IMR-90 (cell line): ENCODE data around the gene COL4A2. TPM values are rescaled to one million over a fixed set of nuclear protein-coding genes. Genes with fewer than 3 reads are reported as not detected.

Source experiments
- ATAC-seq: fragments of 200-7000 bp; cut with Tn5 transposase; 2 replicates; pipeline ENCODE4 v1.9.1; 2020; ENCODE audit warnings: low read depth, mild to moderate bottlenecking, moderate library complexity
- BruUV-seq: library from RNA; stranded (reverse); fragments of 400-500 nt; replicated peaks from 2 replicates; lab custom pipeline; 2021; lab: Mats Ljungman, UMichigan
- CTCF ChIA-PET: fragments of 300-600 bp; formaldehyde crosslinking; extraction: SDS; loops from one replicate; lab custom pipeline; 2021; ENCODE audit warnings: antibody characterized with exemption; lab: Yijun Ruan, JAX
- POLR2A ChIA-PET: fragments of 300-600 bp; sonication (Branson Sonifier 250); formaldehyde crosslinking; loops from one replicate; lab custom pipeline; 2022; ENCODE audit warnings: antibody characterized with exemption; ENCODE audit not compliant: unreplicated experiment; lab: Charles Lee
- DNase-seq: peaks from one replicate; pipeline ENCODE4 v3.0.0; 2013
- H2AFZ ChIP-seq: replicated peaks from 2 replicates; pipeline ENCODE3; 2013; ENCODE audit warnings: low read length, mild to moderate bottlenecking; ENCODE audit not compliant: poor library complexity
- H2AK5ac ChIP-seq: 2 replicates; pipeline ENCODE4 v1.6.1; 2013; ENCODE audit warnings: low read depth, low read length, inconsistent platforms
- H2AK9ac ChIP-seq: replicated peaks from 2 replicates; pipeline ENCODE3; 2013; ENCODE audit warnings: mild to moderate bottlenecking, low read depth, low read length, moderate library complexity; ENCODE audit not compliant: poor library complexity
- H2BK120ac ChIP-seq: 2 replicates; pipeline ENCODE4 v1.6.1; 2013; ENCODE audit warnings: low read depth, low read length, inconsistent platforms
- H2BK15ac ChIP-seq: 3 replicates; pipeline ENCODE4 v1.6.1; 2013; ENCODE audit warnings: low read depth, low read length, inconsistent platforms
- H2BK20ac ChIP-seq: 2 replicates; pipeline ENCODE4 v1.6.1; 2013; ENCODE audit warnings: low read depth, mild to moderate bottlenecking, inconsistent platforms, low read length, moderate library complexity
- H2BK5ac ChIP-seq: 2 replicates; pipeline ENCODE4 v1.6.1; 2013; ENCODE audit warnings: mild to moderate bottlenecking, low read depth, low read length, inconsistent platforms; ENCODE audit not compliant: poor library complexity, severe bottlenecking
- H3K14ac ChIP-seq: replicated peaks from 2 replicates; pipeline ENCODE4 v1.6.1; 2013; ENCODE audit warnings: low read depth, low read length, inconsistent platforms
- H3K18ac ChIP-seq: 2 replicates; pipeline ENCODE4 v1.6.1; 2013; ENCODE audit warnings: low read depth, low read length, control low read depth
- H3K23ac ChIP-seq: 2 replicates; pipeline ENCODE4 v1.6.1; 2013; ENCODE audit warnings: low read depth, low read length, inconsistent platforms
- H3K27ac ChIP-seq: 2 replicates; pipeline ENCODE4 v1.5.1; 2013; ENCODE audit warnings: mild to moderate bottlenecking, control low read depth, low read length; ENCODE audit not compliant: insufficient read depth
- H3K27me3 ChIP-seq: 2 replicates; pipeline ENCODE4 v1.6.1; 2013; ENCODE audit warnings: low read length; ENCODE audit not compliant: control insufficient read depth, insufficient read depth
- H3K36me3 ChIP-seq: 2 replicates; pipeline ENCODE4 v1.6.1; 2013; ENCODE audit warnings: low read length, mixed read lengths; ENCODE audit not compliant: control insufficient read depth, insufficient read depth
- H3K4ac ChIP-seq: 2 replicates; pipeline ENCODE4 v1.6.1; 2013; ENCODE audit warnings: low read depth, low read length, inconsistent platforms
- H3K4me1 ChIP-seq: 2 replicates; pipeline ENCODE4 v1.6.1; 2013; ENCODE audit warnings: low read length, mixed read lengths; ENCODE audit not compliant: control insufficient read depth, insufficient read depth
- H3K4me2 ChIP-seq: 2 replicates; pipeline ENCODE4 v1.6.1; 2013; ENCODE audit warnings: low read depth, mild to moderate bottlenecking, control low read depth, low read length, moderate library complexity
- H3K4me3 ChIP-seq: 2 replicates; pipeline ENCODE4 v1.5.1; 2013; ENCODE audit warnings: low read depth, mild to moderate bottlenecking, control low read depth, low read length, moderate library complexity; ENCODE audit not compliant: insufficient read depth
- H3K56ac ChIP-seq: 2 replicates; pipeline ENCODE4 v1.6.1; 2013; ENCODE audit warnings: low read length, inconsistent platforms; ENCODE audit not compliant: insufficient read depth; ENCODE audit errors: extremely low read depth
- H3K79me1 ChIP-seq, 2 experiments: 2 replicates each; pipeline ENCODE4 v1.6.1; 2013; ENCODE audit warnings: low read length in 2 of 2, inconsistent platforms in 1 of 2, low read depth in 1 of 2
- H3K9ac ChIP-seq: 2 replicates; pipeline ENCODE4 v1.6.1; 2013; ENCODE audit warnings: low read depth, low read length, control low read depth
- H3K9me1 ChIP-seq: 2 replicates; pipeline ENCODE4 v1.6.1; 2013; ENCODE audit warnings: low read length, inconsistent platforms; ENCODE audit not compliant: insufficient read depth
- H3K9me3 ChIP-seq: 2 replicates; pipeline ENCODE4 v1.6.1; 2013; ENCODE audit warnings: low read length; ENCODE audit not compliant: control insufficient read depth, insufficient read depth
- H4K20me1 ChIP-seq: 2 replicates; pipeline ENCODE4 v1.6.1; 2013; ENCODE audit warnings: low read length, inconsistent platforms; ENCODE audit not compliant: insufficient read depth
- H4K5ac ChIP-seq: 2 replicates; pipeline ENCODE4 v1.6.1; 2013; ENCODE audit warnings: mild to moderate bottlenecking, low read depth, low read length, control low read depth
- H4K8ac ChIP-seq, 2 experiments: 2 replicates each; pipeline ENCODE4 v1.6.1; 2013; ENCODE audit warnings: low read depth in 2 of 2, low read length in 2 of 2, control low read depth in 1 of 2, inconsistent platforms in 1 of 2
- H4K91ac ChIP-seq: 2 replicates; pipeline ENCODE4 v1.6.1; 2013; ENCODE audit warnings: low read depth, low read length, inconsistent platforms; ENCODE audit not compliant: insufficient read depth
- RFX5 ChIP-seq: IDR thresholded peaks from 2 replicates; pipeline ENCODE4 v1.8.0; 2012; ENCODE audit warnings: low read depth, mild to moderate bottlenecking, low read length, moderate library complexity
- WGBS, 2 experiments: methylation state at CpG; one replicate each; pipeline versions ENCODE4 v1.1.5 to v1.1.7; 2013; ENCODE audit warnings: missing lambda C conversion rate in 2 of 2; ENCODE audit not compliant: insufficient read length in 1 of 2; ENCODE audit errors: extremely low coverage in 2 of 2; 5-methylcytosine and 5-hydroxymethylcytosine counted together
- dilution Hi-C: fragments of 300-500 bp; cut with HindIII; formaldehyde crosslinking; loops from one replicate; pipeline ENCODE4 v1.14.3; 2018; ENCODE audit warnings: low sequenced_read_pairs; ENCODE audit not compliant: unreplicated experiment
- in situ Hi-C: fragments of 300-500 bp; cut with MboI; formaldehyde crosslinking; loops from 3 replicates; pipeline ENCODE4 v1.14.3; 2019; ENCODE audit warnings: low sequenced_read_pairs, inconsistent platforms, mixed read lengths
- intact Hi-C: fragments of 100-400 bp; cut with micrococcal nuclease; formaldehyde crosslinking; loops from 2 replicates; pipeline ENCODE4 v1.10.0; 2022
- polyA plus RNA-seq, 3 experiments: library from polyadenylated mRNA; depleted of rRNA; stranded (reverse); fragments of >200 nt; gene quantifications; 2 replicates each; pipeline ENCODE4 v1.2.3, GENCODE V29; 2012; ENCODE audit warnings: low replicate concordance in 1 of 3
- total RNA-seq: library from RNA; depleted of rRNA; stranded (reverse); fragments of >200 nt; gene quantifications from 2 replicates; pipeline ENCODE4 v1.2.3, GENCODE V29; 2012

The COL4A2 gene
- total and polyA plus RNA-seq, 2 of the 4 experiments (the other 2 are of a cell fraction), result 90.7 to 457 TPM

DNA sequence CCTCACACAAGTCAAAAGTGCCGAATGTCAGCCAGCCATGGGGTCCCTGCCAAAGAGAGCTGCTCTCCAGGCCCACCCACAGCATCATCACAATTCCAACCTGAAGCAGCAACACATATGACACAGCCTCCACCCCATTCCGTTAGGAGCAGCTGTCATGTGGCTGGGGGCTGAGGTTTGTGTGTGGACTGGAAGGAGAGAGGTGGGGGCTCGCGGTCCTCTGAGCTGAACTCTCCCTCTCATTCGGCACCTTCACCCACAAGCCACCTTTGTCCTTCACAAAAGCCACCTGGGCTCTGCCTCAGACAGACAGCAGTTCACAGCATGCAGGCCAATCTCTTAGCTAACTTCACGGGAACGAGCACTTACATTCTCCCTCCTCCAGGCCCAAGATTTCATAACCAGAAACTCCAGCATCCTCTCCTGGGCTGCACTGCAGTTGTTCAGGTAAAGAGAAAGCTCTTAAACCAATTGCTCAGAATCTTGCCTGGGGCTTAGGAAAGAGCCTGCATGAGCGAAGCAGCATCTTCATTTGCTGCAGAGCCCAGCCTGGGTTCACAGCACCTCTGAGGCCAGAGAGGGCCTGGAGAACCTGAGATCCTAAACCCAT lies 247.2 kb downstream of the COL4A2 start:
- Histone ChIP-seq H2AFZ (no peak overlapping the region), H3K9me1 (no peaks in the 10 kb centered on the region), H3K4me3 (no peak overlapping the region), H3K14ac (no peak overlapping the region), H4K5ac (no peak overlapping the region), H4K91ac (no peak overlapping the region), H2BK15ac (no peak overlapping the region), H3K27me3 (no peaks in the 10 kb centered on the region), H3K9ac (no peak overlapping the region), H4K20me1 (peaks cover 5% of the 10 kb centered on the region; the same call in 1 of the 2 replicates), H2AK5ac (no peak overlapping the region), H2BK120ac (no peak overlapping the region), H3K56ac (0 out of 2 replicates have a peak overlapping the region, but pooled peaks have one; percentile 24), H3K23ac (no peak overlapping the region), H3K9me3 (peaks cover 2% of the 10 kb centered on the region; the same call in 1 of the 2 replicates), H2BK20ac (no peak overlapping the region), H3K4ac (no peak overlapping the region), H4K8ac (no peak overlapping the region), H3K36me3 (0 out of 2 replicates have a peak, but pooled peaks cover 2% of the 10 kb centered on the region), H2AK9ac (peak overlapping the region; percentile 87), H2BK5ac (no peak overlapping the region), H3K4me2 (no peak overlapping the region), H3K27ac (no peak overlapping the region), H3K4me1 (peaks cover 3% of the 10 kb centered on the region; the same call in 1 of the 2 replicates), H3K18ac (no peak overlapping the region), H3K79me1 (peaks cover 0 to 4% of the 10 kb centered on the region in 2 experiments; a peak in 2 of 4 replicates)
- ATAC-seq (no peak), DNase-seq (no peak)
- in situ Hi-C loops, result no loop called here
- 86% methylated on average over 3 of the region's 8 CpGs; no CpG with 5 or more reads in 1 of the 2 experiments for WGBS, 2 experiments
- dilution Hi-C loops, result no loop called here
- no TSS peak for BruUV-seq
- no peak for TF ChIP-seq RFX5
- intact Hi-C loops, result no loop called here
- ChIA-PET POLR2A (no interaction called here), CTCF (interaction anchor here (0.6 kb wide), 1 partner anchor 21 kb away, joined by 3 read pairs; no protein-coding TSS in a partner anchor)
